ENCODE data around the gene ISOC2. TPM values are rescaled to one million over a fixed set of nuclear protein-coding genes. Genes with fewer than 3 reads are reported as not detected.
A peak's percentile ranks its signal among the peaks of the same experiment; 100 is the strongest.

ISOC2 gene
- total RNA-seq, 1 experiment from 2014 or later = 251 TPM

DNA sequence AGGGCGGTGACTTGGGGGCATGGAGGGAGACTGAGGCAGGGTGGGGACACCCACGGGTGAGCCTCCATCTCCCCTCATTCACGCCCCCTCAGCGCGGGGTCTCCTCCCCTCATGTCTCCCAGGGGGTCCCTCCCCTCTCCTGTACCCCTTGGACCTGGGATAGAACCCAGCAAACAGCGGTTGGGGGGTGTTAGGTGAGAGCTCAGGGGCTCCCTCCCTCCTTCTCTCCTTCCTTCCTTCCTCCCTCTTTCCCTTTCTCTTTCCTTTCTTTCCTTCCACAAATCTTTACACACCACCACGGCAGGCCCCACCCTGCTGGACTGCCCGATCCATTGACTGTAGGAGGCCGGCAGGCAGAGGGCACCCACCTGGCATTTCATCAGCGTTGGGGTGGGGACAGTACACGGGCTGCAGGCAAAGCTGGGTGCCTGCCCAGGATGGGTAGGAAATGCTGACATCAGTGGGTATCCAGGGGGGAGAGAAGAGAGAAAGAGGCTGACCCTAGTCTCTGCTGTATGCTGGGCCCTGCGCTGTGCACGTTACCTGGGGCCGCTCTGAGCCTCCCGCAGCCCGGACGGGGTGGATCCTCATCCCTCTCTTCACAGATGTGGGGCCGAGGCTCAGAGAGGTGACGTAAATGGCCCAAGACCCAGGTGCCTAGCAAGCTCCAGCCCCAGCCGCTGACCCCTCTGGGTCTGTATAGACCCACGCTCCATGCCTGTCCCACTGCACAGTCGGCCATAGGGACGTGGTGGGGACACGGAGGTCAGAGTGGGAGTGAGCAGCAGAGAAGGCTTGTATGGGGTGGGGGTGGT is 30.3 kb upstream of the ISOC2 start:
- no peaks in the 10 kb centered on the region for H3K36me3 ChIP-seq (ENCODE audit: low read depth, low read length)
- H3F3A ChIP-seq (ENCODE audit: low read length, unreplicated experiment) = peaks cover 3% of the 10 kb centered on the region
- ATAC-seq = peak; percentile 11
- H2AFZ ChIP-seq (ENCODE audit: low read length) = no peak overlapping the region
- no peaks in the 10 kb centered on the region for H4K20me1 ChIP-seq (ENCODE audit: low read length)
- no peaks in the 10 kb centered on the region for H3K27me3 ChIP-seq (ENCODE audit: low read length)
- H3K9me2 ChIP-seq (replicated peaks; ENCODE audit: low read length) = no peaks in the 10 kb centered on the region
- POLR2A ChIA-PET (ENCODE audit: unreplicated experiment) = no interaction called here
- no peak for DNase-seq
- no peaks in the 10 kb centered on the region for H3K9me3 ChIP-seq (ENCODE audit: low read length)
- H3K4me2 ChIP-seq (ENCODE audit: low read length) = no peak overlapping the region
- no peaks in the 10 kb centered on the region for H3K79me2 ChIP-seq (ENCODE audit: low read length)
- peaks cover 17% of the 10 kb centered on the region for H3K4me1 ChIP-seq (ENCODE audit: insufficient read depth, low read length)
- intact Hi-C loops (cut with micrococcal nuclease) = no loop called here
- no peak overlapping the region for H3K4me3 ChIP-seq (ENCODE audit: low read length)
- no peak overlapping the region for H3K9ac ChIP-seq (ENCODE audit: low read length)
- no TSS peak for BruUV-seq (replicated peaks)
- CTCF ChIA-PET = interaction anchor here (1.0 kb wide), 1 partner anchor 12 kb away, joined by 3 read pairs; no protein-coding TSS in a partner anchor
- no peak for TF ChIP-seq EZH2 (IDR thresholded peaks at IDR 0.05; ENCODE audit: low read length, unreplicated experiment)
- no peak for TF ChIP-seq EZH2phosphoT487 (IDR thresholded peaks at IDR 0.05; ENCODE audit: borderline replicate concordance, low read length)
- TF ChIP-seq, protein P1, sequence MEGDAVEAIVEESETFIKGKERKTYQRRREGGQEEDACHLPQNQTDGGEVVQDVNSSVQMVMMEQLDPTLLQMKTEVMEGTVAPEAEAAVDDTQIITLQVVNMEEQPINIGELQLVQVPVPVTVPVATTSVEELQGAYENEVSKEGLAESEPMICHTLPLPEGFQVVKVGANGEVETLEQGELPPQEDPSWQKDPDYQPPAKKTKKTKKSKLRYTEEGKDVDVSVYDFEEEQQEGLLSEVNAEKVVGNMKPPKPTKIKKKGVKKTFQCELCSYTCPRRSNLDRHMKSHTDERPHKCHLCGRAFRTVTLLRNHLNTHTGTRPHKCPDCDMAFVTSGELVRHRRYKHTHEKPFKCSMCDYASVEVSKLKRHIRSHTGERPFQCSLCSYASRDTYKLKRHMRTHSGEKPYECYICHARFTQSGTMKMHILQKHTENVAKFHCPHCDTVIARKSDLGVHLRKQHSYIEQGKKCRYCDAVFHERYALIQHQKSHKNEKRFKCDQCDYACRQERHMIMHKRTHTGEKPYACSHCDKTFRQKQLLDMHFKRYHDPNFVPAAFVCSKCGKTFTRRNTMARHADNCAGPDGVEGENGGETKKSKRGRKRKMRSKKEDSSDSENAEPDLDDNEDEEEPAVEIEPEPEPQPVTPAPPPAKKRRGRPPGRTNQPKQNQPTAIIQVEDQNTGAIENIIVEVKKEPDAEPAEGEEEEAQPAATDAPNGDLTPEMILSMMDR (conservative IDR thresholded peaks at IDR 0.05; ENCODE audit: low read depth, low read length) = no peak
- H3K27ac ChIP-seq (ENCODE audit: low read length) = no peak overlapping the region

DNA sequence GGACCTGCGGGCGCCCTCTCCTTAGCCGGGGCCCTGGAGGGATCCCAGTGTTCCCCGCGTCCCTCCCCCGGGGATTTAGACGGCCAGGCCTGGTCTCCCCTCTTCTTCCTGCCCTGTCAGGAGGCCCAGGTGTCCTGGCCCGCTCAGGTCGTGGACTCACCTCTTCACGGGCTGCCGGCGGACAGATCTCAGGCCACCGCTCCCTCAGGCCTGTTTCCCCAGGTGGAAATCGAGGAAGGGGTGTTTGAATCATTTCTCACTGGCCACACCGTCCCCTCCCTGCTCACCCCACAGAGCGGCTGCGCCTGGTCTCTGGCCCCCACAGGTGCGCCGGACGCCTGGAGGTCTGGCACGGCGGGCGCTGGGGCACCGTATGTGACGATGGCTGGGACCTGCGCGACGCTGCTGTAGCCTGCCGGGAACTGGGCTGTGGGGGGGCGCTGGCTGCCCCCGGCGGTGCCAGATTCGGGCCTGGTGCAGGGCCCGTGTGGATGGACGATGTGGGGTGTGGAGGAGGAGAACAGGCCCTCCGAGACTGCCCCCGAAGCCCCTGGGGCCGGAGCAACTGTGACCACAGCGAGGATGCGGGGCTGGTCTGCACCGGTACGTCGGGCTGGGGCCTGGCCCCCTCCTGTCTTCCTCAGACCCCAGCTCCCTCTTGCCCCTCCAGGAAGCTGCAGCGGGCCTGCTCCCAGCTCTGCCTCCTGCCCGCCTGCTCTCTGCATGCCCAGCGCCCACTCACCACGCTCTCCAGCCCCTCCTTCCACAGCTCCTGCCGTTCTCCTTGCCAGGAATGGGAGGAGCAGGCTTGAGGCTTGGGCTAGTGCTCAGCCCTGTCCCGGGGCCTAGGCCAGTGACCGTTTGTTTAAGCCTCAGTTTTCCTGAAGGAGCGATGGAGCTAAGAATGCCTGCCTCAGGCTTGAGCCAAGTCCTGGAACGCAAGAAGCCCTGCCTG is 29.3 kb upstream of the ISOC2 start:
- Histone ChIP-seq H3K36me3 (ENCODE audit: low read depth, low read length) (no peaks in the 10 kb centered on the region), H3K9ac (ENCODE audit: low read length) (no peak overlapping the region), H3K9me3 (ENCODE audit: low read length) (no peaks in the 10 kb centered on the region), H4K20me1 (ENCODE audit: low read length) (no peaks in the 10 kb centered on the region), H3K9me2 (replicated peaks; ENCODE audit: low read length) (no peaks in the 10 kb centered on the region), H2AFZ (ENCODE audit: low read length) (no peak overlapping the region), H3F3A (ENCODE audit: low read length, unreplicated experiment) (peaks cover 3% of the 10 kb centered on the region), H3K4me3 (ENCODE audit: low read length) (no peak overlapping the region), H3K27me3 (ENCODE audit: low read length) (no peaks in the 10 kb centered on the region), H3K4me2 (ENCODE audit: low read length) (no peak overlapping the region), H3K4me1 (ENCODE audit: insufficient read depth, low read length) (peaks cover 26% of the 10 kb centered on the region), H3K79me2 (ENCODE audit: low read length) (no peaks in the 10 kb centered on the region), H3K27ac (ENCODE audit: low read length) (no peak overlapping the region)
- no peak for ATAC-seq
- no TSS peak for BruUV-seq (replicated peaks)
- POLR2A ChIA-PET (ENCODE audit: unreplicated experiment) = no interaction called here
- TF ChIP-seq EZH2phosphoT487 (IDR thresholded peaks at IDR 0.05; ENCODE audit: borderline replicate concordance, low read length) (no peak), EZH2 (IDR thresholded peaks at IDR 0.05; ENCODE audit: low read length, unreplicated experiment) (no peak)
- TF ChIP-seq, protein P1 (conservative IDR thresholded peaks at IDR 0.05; ENCODE audit: low read depth, low read length) = no peak
- intact Hi-C loops (cut with micrococcal nuclease) = no loop called here
- no peak for DNase-seq
- CTCF ChIA-PET = no interaction called here

Measured in PC-3 (cell line).